ENCODE measurements around the gene SERPINA12.

Gene SERPINA12

DNA sequence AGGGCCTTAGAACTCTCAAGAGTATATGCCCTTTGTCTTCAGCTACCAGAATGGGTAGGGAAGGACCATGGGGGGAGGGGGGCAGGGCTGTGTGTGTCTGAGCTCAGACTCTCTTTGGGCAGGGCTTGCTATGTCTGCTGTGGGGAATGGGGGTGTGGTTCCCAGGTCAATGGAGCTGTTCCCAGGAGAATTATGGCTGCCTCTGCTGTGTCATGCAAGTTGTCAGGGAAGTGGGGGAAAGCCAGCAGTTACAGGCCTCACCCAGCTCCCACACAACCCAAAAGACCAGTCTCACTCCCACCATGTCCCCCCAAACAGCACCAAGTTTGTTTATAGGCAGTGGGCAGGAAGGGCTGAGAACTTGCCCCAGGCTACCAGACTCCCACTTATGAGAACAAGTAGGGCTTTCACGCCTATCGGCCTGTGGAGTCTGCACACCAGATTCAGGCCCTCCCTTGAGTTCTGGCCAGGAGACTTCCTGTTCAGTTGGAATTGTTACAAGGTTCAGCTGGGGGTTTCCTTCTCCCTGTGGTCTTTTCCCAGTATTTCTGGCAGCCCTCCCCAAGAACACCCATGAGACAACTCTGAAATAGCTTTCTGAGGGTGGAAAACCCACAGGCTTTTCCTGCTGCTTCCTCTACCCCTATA, 50.6 kb downstream of the SERPINA12 start:
- TF ChIP-seq, protein P1, sequence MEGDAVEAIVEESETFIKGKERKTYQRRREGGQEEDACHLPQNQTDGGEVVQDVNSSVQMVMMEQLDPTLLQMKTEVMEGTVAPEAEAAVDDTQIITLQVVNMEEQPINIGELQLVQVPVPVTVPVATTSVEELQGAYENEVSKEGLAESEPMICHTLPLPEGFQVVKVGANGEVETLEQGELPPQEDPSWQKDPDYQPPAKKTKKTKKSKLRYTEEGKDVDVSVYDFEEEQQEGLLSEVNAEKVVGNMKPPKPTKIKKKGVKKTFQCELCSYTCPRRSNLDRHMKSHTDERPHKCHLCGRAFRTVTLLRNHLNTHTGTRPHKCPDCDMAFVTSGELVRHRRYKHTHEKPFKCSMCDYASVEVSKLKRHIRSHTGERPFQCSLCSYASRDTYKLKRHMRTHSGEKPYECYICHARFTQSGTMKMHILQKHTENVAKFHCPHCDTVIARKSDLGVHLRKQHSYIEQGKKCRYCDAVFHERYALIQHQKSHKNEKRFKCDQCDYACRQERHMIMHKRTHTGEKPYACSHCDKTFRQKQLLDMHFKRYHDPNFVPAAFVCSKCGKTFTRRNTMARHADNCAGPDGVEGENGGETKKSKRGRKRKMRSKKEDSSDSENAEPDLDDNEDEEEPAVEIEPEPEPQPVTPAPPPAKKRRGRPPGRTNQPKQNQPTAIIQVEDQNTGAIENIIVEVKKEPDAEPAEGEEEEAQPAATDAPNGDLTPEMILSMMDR (IDR thresholded peaks at IDR 0.05), result no peak

DNA sequence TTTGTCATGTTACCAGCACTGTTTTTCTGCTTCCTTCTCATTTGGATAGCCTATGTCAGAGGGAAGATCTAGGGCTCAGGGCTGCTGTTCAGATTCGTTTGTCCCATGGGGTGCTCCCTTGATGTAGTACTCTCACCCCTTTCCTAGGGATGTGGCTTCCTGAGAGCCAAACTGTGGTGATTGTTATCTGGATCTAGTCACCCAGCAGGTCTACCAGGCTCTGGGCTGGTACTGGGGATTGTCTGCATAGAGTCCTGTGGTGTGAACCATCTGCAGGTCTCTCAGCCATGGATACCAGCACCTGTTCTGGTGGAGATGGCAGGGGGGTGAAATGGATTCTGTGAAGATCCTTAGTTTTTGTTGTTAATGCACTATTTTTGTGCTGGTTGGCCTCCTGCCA, 51.2 kb downstream of the SERPINA12 start:
- TF ChIP-seq, protein P1 (IDR thresholded peaks at IDR 0.05), result no peak

DNA sequence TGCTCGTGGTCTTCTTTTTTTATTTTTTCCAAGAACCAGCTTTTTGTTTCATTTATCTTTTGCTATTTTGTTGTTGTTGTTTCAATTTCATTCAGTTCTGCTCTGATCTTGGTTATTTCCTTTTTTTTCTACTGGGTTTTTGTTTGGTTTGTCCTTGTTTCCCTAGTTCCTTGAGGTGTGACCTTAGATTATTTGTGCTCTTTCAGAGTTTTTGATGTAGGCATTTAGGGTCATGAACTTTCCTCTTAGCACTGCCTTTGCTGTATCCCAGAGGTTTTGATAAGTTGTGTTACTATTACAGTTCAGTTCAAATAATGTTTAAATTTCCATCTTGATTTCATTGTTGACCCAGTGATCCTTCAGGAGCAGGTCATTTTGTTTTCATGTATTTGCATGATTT, 53.3 kb downstream of the SERPINA12 start:
- TF ChIP-seq, protein P1 (IDR thresholded peaks at IDR 0.05), result no peak

DNA sequence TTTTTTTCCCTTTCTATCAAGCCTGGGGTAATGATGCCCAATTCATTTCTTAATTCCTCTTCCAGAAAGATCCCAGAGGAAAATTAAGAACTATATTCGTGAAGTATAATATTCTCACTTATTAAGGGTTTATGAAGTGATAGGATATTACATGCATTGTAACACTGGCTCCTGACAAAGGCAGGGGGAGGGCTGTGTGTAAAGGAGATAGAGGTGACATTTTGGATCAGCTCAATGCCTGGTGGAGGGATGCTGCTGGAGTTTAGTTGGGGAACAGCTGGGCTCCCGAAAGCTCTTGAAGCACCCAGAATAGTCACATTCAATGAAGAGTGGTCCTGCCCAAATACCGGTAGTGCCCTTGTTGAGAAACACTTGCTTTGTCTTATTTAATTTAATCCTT, 57.4 kb downstream of the SERPINA12 start:
- TF ChIP-seq, protein P1 (IDR thresholded peaks at IDR 0.05), result no peak

DNA sequence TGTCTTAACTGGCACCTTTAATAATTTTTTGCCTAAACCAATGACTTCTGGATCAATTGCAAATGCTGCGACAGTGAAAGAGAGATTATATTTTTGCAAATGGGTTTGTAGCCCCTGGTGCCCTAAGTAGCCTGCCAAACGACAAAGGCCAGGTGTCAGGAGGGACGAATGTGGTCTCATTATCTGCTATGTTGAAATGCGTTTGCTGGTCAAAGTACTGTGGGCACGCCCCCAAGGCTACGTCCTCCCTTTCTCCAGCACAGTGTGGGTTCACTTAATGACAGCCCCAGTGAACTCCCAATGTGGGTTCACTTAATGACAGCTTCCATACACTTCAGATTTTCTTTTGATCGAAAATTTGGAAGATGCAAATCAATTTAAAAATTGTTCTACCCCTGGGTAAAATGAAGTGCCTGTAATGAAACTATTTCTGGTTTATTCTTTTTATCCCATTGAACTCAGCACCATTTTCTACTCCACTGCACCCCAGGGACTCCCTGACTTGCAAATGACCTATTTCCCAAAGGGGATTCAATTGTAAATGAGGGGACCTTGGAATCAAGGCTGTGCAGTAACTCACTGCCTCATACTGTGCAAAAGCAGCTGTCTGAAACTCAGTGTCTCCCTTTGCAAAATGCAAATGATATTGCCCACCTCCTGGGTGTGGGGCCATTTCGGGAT, 58.0 kb downstream of the SERPINA12 start:
- TF ChIP-seq, protein P1 (IDR thresholded peaks at IDR 0.05), result no peak

DNA sequence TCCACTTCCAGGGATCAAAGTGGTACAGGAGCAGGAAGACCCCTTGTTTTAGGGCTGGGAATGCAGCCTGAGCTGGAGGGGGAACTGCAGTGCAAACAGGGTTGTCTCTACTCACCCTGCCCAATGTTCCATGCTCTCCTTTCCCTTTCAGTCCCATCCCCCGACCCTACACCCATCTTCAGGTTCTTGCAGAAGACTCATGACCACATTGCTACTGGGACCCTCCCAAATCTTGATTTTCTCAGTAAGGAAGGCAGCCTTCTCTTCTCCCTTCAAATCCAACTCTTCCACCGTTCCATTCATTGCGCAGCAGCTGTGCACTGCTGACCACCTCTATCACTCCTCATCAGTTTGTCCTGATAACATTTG, 58.6 kb downstream of the SERPINA12 start:
- TF ChIP-seq, protein P1 (IDR thresholded peaks at IDR 0.05), result no peak

DNA sequence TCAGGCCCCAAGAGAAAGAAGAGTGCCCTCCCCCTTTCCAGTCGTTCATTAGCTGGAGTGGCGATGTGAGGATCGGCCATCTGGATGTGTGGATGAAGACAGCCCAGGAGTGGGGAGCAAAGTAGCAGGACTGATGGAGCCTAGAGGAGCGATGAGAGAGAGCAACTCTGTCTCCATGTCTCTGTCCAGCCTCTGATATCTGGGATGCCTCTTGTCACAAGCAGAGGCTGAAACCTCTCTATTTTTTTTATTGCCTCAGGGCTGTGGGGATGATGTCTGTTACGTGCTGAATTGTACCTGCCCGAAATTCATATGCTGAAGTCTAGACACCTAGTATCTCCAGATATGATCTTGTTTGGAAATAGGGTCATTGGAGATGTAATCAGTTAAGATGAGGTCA, 59.3 kb downstream of the SERPINA12 start:
- TF ChIP-seq, protein P1 (IDR thresholded peaks at IDR 0.05), result no peak

Data from LNCAP (cell line).